GM12878 (cell line): Measurements from ENCODE around the gene PI4KB. TPM values are rescaled to one million over a fixed set of nuclear protein-coding genes. Genes with fewer than 3 reads are reported as not detected.

Experiments
- ATAC-seq: fragments of 200-7000 bp; cut with Tn5 transposase; 3 replicates; pipeline ENCODE4 v1.9.1; 2020; ENCODE audit warnings: mild to moderate bottlenecking, moderate library complexity
- BruUV-seq: library from RNA; stranded (reverse); fragments of 400-500 nt; replicated peaks from 2 replicates; lab custom pipeline; 2021; lab: Mats Ljungman, UMichigan
- CTCF ChIA-PET: fragments of 300-600 bp; sonication (Branson Sonifier 250); formaldehyde crosslinking; extraction: SDS; loops from one replicate; lab custom pipeline; 2021; ENCODE audit warnings: inconsistent platforms; lab: Yijun Ruan, JAX
- POLR2A ChIA-PET: fragments of 350-600 bp; formaldehyde crosslinking; extraction: SDS; loops from one replicate; lab custom pipeline; 2021; ENCODE audit warnings: inconsistent platforms; lab: Charles Lee
- RAD21 ChIA-PET: fragments of 300-600 bp; sonication (Branson Sonifier 250); formaldehyde crosslinking; loops from one replicate; lab custom pipeline; 2023; ENCODE audit warnings: antibody characterized with exemption; ENCODE audit not compliant: unreplicated experiment; lab: Charles Lee
- SMC1A ChIA-PET: fragments of 300-600 bp; sonication (Branson Sonifier 250); formaldehyde crosslinking; loops from one replicate; lab custom pipeline; 2023; ENCODE audit not compliant: unreplicated experiment, uncharacterized antibody; lab: Charles Lee
- DNase-seq: peaks from one replicate; pipeline ENCODE4 v3.0.0-alpha.2; 2011; ENCODE audit warnings: low read depth, low spot score
- FAIRE-seq: peaks from 3 replicates; lab custom pipeline; 2011; peaks lifted over from hg19 to GRCh38; lab: Jason Lieb, UNC
- H2AFZ ChIP-seq: 2 replicates; pipeline ENCODE4 v1.6.0; 2011; ENCODE audit warnings: low read depth, low read length, control low read depth; ENCODE audit not compliant: control insufficient read depth
- H3K27ac ChIP-seq: 2 replicates; pipeline ENCODE4 v1.5.1; 2011; ENCODE audit warnings: control low read depth; ENCODE audit not compliant: control insufficient read depth, insufficient read depth
- H3K27me3 ChIP-seq, 2 experiments: replicated peaks in 1 of 2; 2 replicates each; pipeline versions ENCODE4 v1.6.0 to v1.6.1; 2011; ENCODE audit warnings: low read length in 1 of 2; ENCODE audit not compliant: control insufficient read depth in 2 of 2, insufficient read depth in 2 of 2
- H3K36me3 ChIP-seq, 2 experiments: 2 replicates each; pipeline ENCODE4 v1.5.1; 2011; ENCODE audit warnings: low read length in 1 of 2; ENCODE audit not compliant: control insufficient read depth in 2 of 2, insufficient read depth in 2 of 2
- H3K4me1 ChIP-seq: 2 replicates; pipeline ENCODE4 v1.6.1; 2011; ENCODE audit warnings: mild to moderate bottlenecking, low read length, moderate library complexity, mixed read lengths; ENCODE audit not compliant: control insufficient read depth, insufficient read depth
- H3K4me2 ChIP-seq: 2 replicates; pipeline ENCODE4 v1.6.0; 2011; ENCODE audit warnings: control low read depth; ENCODE audit not compliant: control insufficient read depth, insufficient read depth
- H3K4me3 ChIP-seq: fragments of 200-600 bp; sonication (generic); 2 replicates; pipeline ENCODE4 v1.5.1; 2016
- H3K79me2 ChIP-seq: 2 replicates; pipeline ENCODE4 v1.6.0; 2011; ENCODE audit warnings: low read length; ENCODE audit not compliant: control insufficient read depth, insufficient read depth
- H3K9ac ChIP-seq: 2 replicates; pipeline ENCODE4 v1.8.0; 2011; ENCODE audit warnings: low read length, control low read depth, mixed read lengths; ENCODE audit not compliant: control insufficient read depth, insufficient read depth
- H3K9me3 ChIP-seq: replicated peaks from 3 replicates; pipeline ENCODE4 v1.5.1; 2011; ENCODE audit warnings: mild to moderate bottlenecking, low read length; ENCODE audit not compliant: control insufficient read depth, insufficient read depth
- H4K20me1 ChIP-seq: 2 replicates; pipeline ENCODE4 v1.6.0; 2011; ENCODE audit not compliant: control insufficient read depth, insufficient read depth
- CREM ChIP-seq: IDR thresholded peaks from 2 replicates; pipeline ENCODE4 v1.6.1; 2014; ENCODE audit warnings: antibody characterized with exemption, low read depth
- LARP7 ChIP-seq: fragments of 450-650 bp; IDR thresholded peaks from 2 replicates; pipeline ENCODE4 v1.6.1; 2017; ENCODE audit warnings: mild to moderate bottlenecking
- MEF2B ChIP-seq: fragments of 450-650 bp; IDR thresholded peaks from 2 replicates; pipeline ENCODE4 v1.6.1; 2018; ENCODE audit warnings: mild to moderate bottlenecking, moderate library complexity; ENCODE audit not compliant: partially characterized antibody, poor library complexity, severe bottlenecking
- NFXL1 ChIP-seq: fragments of 450-650 bp; IDR thresholded peaks from 2 replicates; pipeline ENCODE4 v1.6.1; 2017; ENCODE audit warnings: antibody characterized with exemption, mild to moderate bottlenecking, borderline replicate concordance
- NFYB ChIP-seq: IDR thresholded peaks from 2 replicates; pipeline ENCODE4 v1.6.1; 2011; ENCODE audit warnings: low read depth, mild to moderate bottlenecking, low read length, improper control_type of control experiment, moderate library complexity; ENCODE audit not compliant: insufficient read depth
- NKRF ChIP-seq: fragments of 450-650 bp; conservative IDR thresholded peaks from 2 replicates; pipeline ENCODE4 v1.6.1; 2017; ENCODE audit warnings: mild to moderate bottlenecking, moderate library complexity
- RUNX3 ChIP-seq: IDR thresholded peaks from 2 replicates; pipeline ENCODE4 v1.6.1; 2012; ENCODE audit warnings: low read length, inconsistent platforms
- SMARCA5 ChIP-seq: fragments of 450-650 bp; IDR thresholded peaks from 2 replicates; pipeline ENCODE4 v1.6.1; 2017; ENCODE audit warnings: mild to moderate bottlenecking
- STAT1 ChIP-seq: fragments of 450-650 bp; conservative IDR thresholded peaks from 2 replicates; pipeline ENCODE4 v1.6.1; 2014; ENCODE audit warnings: antibody characterized with exemption, mild to moderate bottlenecking
- TCF12 ChIP-seq: IDR thresholded peaks from 2 replicates; pipeline ENCODE4 v1.6.1; 2011; ENCODE audit warnings: low read depth, mild to moderate bottlenecking, low read length
- WRNIP1 ChIP-seq: IDR thresholded peaks from 2 replicates; pipeline ENCODE4 v1.6.1; 2011; ENCODE audit warnings: low read depth, low read length, improper control_type of control experiment, borderline replicate concordance
- ZBTB40 ChIP-seq: fragments of 450-650 bp; IDR thresholded peaks from 2 replicates; pipeline ENCODE4 v1.6.1; 2016; ENCODE audit warnings: mild to moderate bottlenecking, moderate library complexity, borderline replicate concordance
- ZNF207 ChIP-seq: fragments of 450-650 bp; IDR thresholded peaks from 2 replicates; pipeline ENCODE4 v1.6.1; 2014; ENCODE audit warnings: antibody characterized with exemption, mild to moderate bottlenecking, borderline replicate concordance
- ZSCAN29 ChIP-seq: fragments of 450-650 bp; IDR thresholded peaks from 2 replicates; pipeline ENCODE4 v1.6.1; 2017; ENCODE audit warnings: mild to moderate bottlenecking, moderate library complexity
- WGBS: methylation state at CpG from one replicate; pipeline ENCODE4 v1.1.6; 2016; ENCODE audit warnings: low lambda C conversion rate; ENCODE audit not compliant: insufficient replicate concordance, insufficient coverage; ENCODE audit errors: missing lambda C conversion rate; 5-methylcytosine and 5-hydroxymethylcytosine counted together
- in situ Hi-C: fragments of 300-500 bp; cut with MboI; formaldehyde crosslinking; loops from 9 replicates; pipeline ENCODE4 v1.14.3; 2018; ENCODE audit warnings: mixed read lengths
- intact Hi-C: fragments of 100-400 bp; cut with micrococcal nuclease; formaldehyde crosslinking; loops from one replicate; pipeline ENCODE4 v1.14.2; 2022; ENCODE audit not compliant: unreplicated experiment
- polyA plus RNA-seq, 11 experiments: library from polyadenylated mRNA; depleted of rRNA in 4 of 11; unstranded in 6 of 11; stranded (reverse) in 5 of 11; fragments of >200 nt; fragmentation: Nextera tagmentation in 4 of 11; fragmentation: Illumina TruSeq in 1 of 11; extraction: Ambion mirVana in 4 of 11; extraction: Trizol in 1 of 11; gene quantifications; 1 replicate in 1 of 11; 2 replicates in 10 of 11; pipeline versions ENCODE4 v1.2.1 to v1.2.3, GENCODE V29; 2011 to 2016; ENCODE audit warnings: inconsistent platforms in 2 of 11, missing spikeins in 2 of 11, low read depth in 1 of 11
- total RNA-seq, 4 experiments: library from RNA; depleted of rRNA in 3 of 4; stranded (reverse); fragments of >200 nt in 3 of 4; fragmentation: Illumina TruSeq in 1 of 4; extraction: Trizol in 1 of 4; gene quantifications; 2 replicates each; pipeline versions ENCODE4 v1.2.1 to v1.2.3, GENCODE V29; 2013 to 2021

The PI4KB gene
- total and polyA plus RNA-seq, 10 of the 15 experiments (the other 5 are each of a cell fraction or from before 2014, with no cell fraction given), result 3.3 to 88.3 (median 51.7) TPM

- no peak for TF ChIP-seq NFYB
- TF ChIP-seq ZBTB40, result peak; percentile 55
- no peak for TF ChIP-seq TCF12
- no peak for TF ChIP-seq CREM
Observed at GRCh38 chr1:151327903-151328674, 873 bp upstream of the PI4KB start (continued).

GRCh38 chr1:151326619-151327222 lies 495 bp downstream of the PI4KB start:
- H4K20me1 ChIP-seq, result no peaks in the 10 kb centered on the region
- peak overlapping the region; percentile 95 for H3K27ac ChIP-seq
- no peaks in the 10 kb centered on the region for H3K27me3 ChIP-seq
- H3K9me3 ChIP-seq, result no peaks in the 10 kb centered on the region
- peak overlapping the region; percentile 74 for H3K4me3 ChIP-seq
- intact Hi-C loops, result loop anchor here (2.0 to 5.0 kb wide), 2 partner anchors 44 to 129 kb away; partner anchors contain the start of genes PIP5K1A and ZNF687
- FAIRE-seq (peak; percentile 47), DNase-seq (no peak), ATAC-seq (peak; percentile 90)
- POLR2A ChIA-PET, result interaction anchor here (0.5 to 10.5 kb wide), 14 partner anchors 9 to 170 kb away, joined by 3 to 110 read pairs (median 4); partner anchors contain the start of genes PSMB4, RFX5, TNFAIP8L2 and VPS72
- H3K4me1 ChIP-seq, result peaks cover 9% of the 10 kb centered on the region; the same call in 1 of the 2 replicates
- RAD21 ChIA-PET, result interaction anchor here (0.6 to 3.8 kb wide), 19 partner anchors 14 to 963 kb away, joined by 3 to 37 read pairs (median 4); partner anchors contain the start of genes PSMB4, PSMD4, RFX5 and RPRD2
- in situ Hi-C loops, result no loop called here
- CTCF ChIA-PET, result interaction anchor here (0.6 to 14.4 kb wide), 13 partner anchors 13 to 370 kb away, joined by 3 to 189 read pairs (median 3); no protein-coding TSS in a partner anchor
- WGBS, result 0% methylated on average over 11 of the region's 12 CpGs
- BruUV-seq, result no TSS peak
- SMC1A ChIA-PET, result interaction anchor here (0.6 to 6.8 kb wide), 17 partner anchors 10 to 72 kb away, joined by 3 to 75 read pairs (median 5); partner anchors contain the start of genes PSMB4, PSMD4, RFX5 and ZNF687
- H3K36me3 ChIP-seq, result peaks cover 0 to 4% of the 10 kb centered on the region in 2 experiments; a peak in 1 of 4 replicates
- peaks cover 31% of the 10 kb centered on the region for H3K79me2 ChIP-seq
- H2AFZ ChIP-seq, result peak overlapping the region; percentile 84
- peak overlapping the region; percentile 77 for H3K4me2 ChIP-seq
- H3K9ac ChIP-seq, result peak overlapping the region; percentile 89
- TF ChIP-seq NKRF (no peak), LARP7 (no peak), RUNX3 (no peak), MEF2B (no peak), NFXL1 (no peak), WRNIP1 (0 out of 2 replicates have a peak, but pooled peaks have one; percentile 77), ZNF207 (no peak), ZSCAN29 (no peak), STAT1 (no peak), SMARCA5 (no peak)
